Measurements from ENCODE around the gene MET.

DNA sequence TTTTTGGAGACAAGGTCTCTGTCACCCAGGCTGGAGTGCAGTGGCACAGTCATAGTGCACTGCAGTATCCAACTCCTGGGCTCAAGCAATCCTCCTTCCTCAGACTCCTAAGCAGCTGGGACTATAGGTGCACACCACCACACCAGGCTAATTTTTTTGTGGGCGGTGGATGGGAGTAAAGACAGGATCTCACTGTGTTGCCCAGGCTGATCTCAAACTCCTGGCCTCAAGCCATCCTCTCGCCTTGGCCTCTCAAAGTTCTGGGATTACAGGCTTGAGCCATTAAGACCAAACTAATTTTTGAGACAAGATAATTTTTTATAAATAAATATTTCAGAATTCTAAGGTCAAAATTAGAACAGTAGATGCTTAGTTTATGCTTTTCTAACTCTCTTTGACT lies 109.6 kb downstream of the MET start:
- TF ChIP-seq, protein P1, sequence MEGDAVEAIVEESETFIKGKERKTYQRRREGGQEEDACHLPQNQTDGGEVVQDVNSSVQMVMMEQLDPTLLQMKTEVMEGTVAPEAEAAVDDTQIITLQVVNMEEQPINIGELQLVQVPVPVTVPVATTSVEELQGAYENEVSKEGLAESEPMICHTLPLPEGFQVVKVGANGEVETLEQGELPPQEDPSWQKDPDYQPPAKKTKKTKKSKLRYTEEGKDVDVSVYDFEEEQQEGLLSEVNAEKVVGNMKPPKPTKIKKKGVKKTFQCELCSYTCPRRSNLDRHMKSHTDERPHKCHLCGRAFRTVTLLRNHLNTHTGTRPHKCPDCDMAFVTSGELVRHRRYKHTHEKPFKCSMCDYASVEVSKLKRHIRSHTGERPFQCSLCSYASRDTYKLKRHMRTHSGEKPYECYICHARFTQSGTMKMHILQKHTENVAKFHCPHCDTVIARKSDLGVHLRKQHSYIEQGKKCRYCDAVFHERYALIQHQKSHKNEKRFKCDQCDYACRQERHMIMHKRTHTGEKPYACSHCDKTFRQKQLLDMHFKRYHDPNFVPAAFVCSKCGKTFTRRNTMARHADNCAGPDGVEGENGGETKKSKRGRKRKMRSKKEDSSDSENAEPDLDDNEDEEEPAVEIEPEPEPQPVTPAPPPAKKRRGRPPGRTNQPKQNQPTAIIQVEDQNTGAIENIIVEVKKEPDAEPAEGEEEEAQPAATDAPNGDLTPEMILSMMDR (IDR thresholded peaks at IDR 0.05; ENCODE audit: extremely low read depth in 1 of 2, insufficient read depth in 1 of 2, low read depth in 1 of 2, low read length in 2 of 2), result no peak
- TF ChIP-seq POLR2A (IDR thresholded peaks at IDR 0.05; ENCODE audit: low read depth, low read length) (no peak), EZH2 (IDR thresholded peaks at IDR 0.05; ENCODE audit: borderline replicate concordance, low read depth, low read length, severe bottlenecking) (no peak), MYC (IDR thresholded peaks at IDR 0.05; ENCODE audit: low read depth, low read length) (no peak), POLR2AphosphoS5 (IDR thresholded peaks at IDR 0.05; ENCODE audit: insufficient read depth, low read depth, low read length) (no peak), JUN (IDR thresholded peaks at IDR 0.05; ENCODE audit: borderline replicate concordance, insufficient read depth, insufficient read length, low read depth) (no peak)

All from endothelial cell of umbilical vein (primary cell).